ENCODE results near the gene DBR1. TPM values are rescaled to one million over a fixed set of nuclear protein-coding genes. Genes with fewer than 3 reads are reported as not detected.
A peak's percentile ranks its signal among the peaks of the same experiment; 100 is the strongest.

DBR1 gene
- total RNA-seq (9.3 and 11.1 TPM in 2 replicates), polyA plus RNA-seq (11.3 and 14.9 TPM in 2 replicates)

- DNase-seq (ENCODE audit: low read depth in 1 of 2, low spot score in 1 of 2): peak; percentile 84 to 86
- Histone ChIP-seq H3K27me3 (no peaks in the 10 kb centered on the region), H3K4me1 (ENCODE audit: low read depth) (peaks cover 8% of the 10 kb centered on the region), H3K9me3 (ENCODE audit: low read depth) (no peaks in the 10 kb centered on the region), H3K4me3 (peak within 1 kb of the TSS; percentile 81), H3K36me3 (peaks cover 11% of the 10 kb centered on the region), H3K27ac (peak within 1 kb of the TSS; percentile 13)
- no peak for TF ChIP-seq CTCF (IDR thresholded peaks at IDR 0.05; ENCODE audit: low read depth, low read length)
Measured at GRCh38 chr3:138174421-138175131, at the start of gene DBR1. TSS of gene DBR1 (minus strand) at chr3:138174921. CDS start at chr3:138174795, 126 bp downstream.

- no peak for TF ChIP-seq CTCF (IDR thresholded peaks at IDR 0.05; ENCODE audit: low read depth, low read length)
- Histone ChIP-seq H3K27ac (no peak overlapping the region), H3K36me3 (peaks cover 37% of the 10 kb centered on the region), H3K4me1 (ENCODE audit: low read depth) (no peaks in the 10 kb centered on the region), H3K27me3 (no peaks in the 10 kb centered on the region), H3K9me3 (ENCODE audit: low read depth) (no peaks in the 10 kb centered on the region), H3K4me3 (no peak overlapping the region)
- no peak for DNase-seq (ENCODE audit: low read depth in 1 of 2, low spot score in 1 of 2)
Measured at GRCh38 chr3:138222942-138223287, 48.2 kb upstream of the DBR1 start.

GRCh38 chr3:138222131-138222941 is 47.6 kb upstream of the DBR1 start:
- Histone ChIP-seq H3K27ac (no peak overlapping the region), H3K4me1 (ENCODE audit: low read depth) (no peaks in the 10 kb centered on the region), H3K9me3 (ENCODE audit: low read depth) (no peaks in the 10 kb centered on the region), H3K36me3 (peaks cover 37% of the 10 kb centered on the region), H3K27me3 (no peaks in the 10 kb centered on the region), H3K4me3 (no peak overlapping the region)
- TF ChIP-seq CTCF (IDR thresholded peaks at IDR 0.05; ENCODE audit: low read depth, low read length): no peak
- DNase-seq (ENCODE audit: low read depth in 1 of 2, low spot score in 1 of 2): no peak

- Histone ChIP-seq H3K4me1 (ENCODE audit: low read depth) (no peaks in the 10 kb centered on the region), H3K27ac (no peak overlapping the region), H3K4me3 (no peak overlapping the region), H3K36me3 (peaks cover 25% of the 10 kb centered on the region), H3K9me3 (ENCODE audit: low read depth) (no peaks in the 10 kb centered on the region), H3K27me3 (no peaks in the 10 kb centered on the region)
- TF ChIP-seq CTCF (IDR thresholded peaks at IDR 0.05; ENCODE audit: low read depth, low read length): no peak
- DNase-seq (ENCODE audit: low read depth in 1 of 2, low spot score in 1 of 2): no peak
Measured at GRCh38 chr3:138220788-138221187, 46.1 kb upstream of the DBR1 start.

GRCh38 chr3:138220242-138220641 is 45.5 kb upstream of the DBR1 start:
- H3K27me3 ChIP-seq: no peaks in the 10 kb centered on the region
- H3K36me3 ChIP-seq: peaks cover 20% of the 10 kb centered on the region
- no peak overlapping the region for H3K4me3 ChIP-seq
- TF ChIP-seq CTCF (IDR thresholded peaks at IDR 0.05; ENCODE audit: low read depth, low read length): no peak
- H3K27ac ChIP-seq: no peak overlapping the region
- DNase-seq (ENCODE audit: low read depth in 1 of 2, low spot score in 1 of 2): no peak
- no peaks in the 10 kb centered on the region for H3K9me3 ChIP-seq (ENCODE audit: low read depth)
- H3K4me1 ChIP-seq (ENCODE audit: low read depth): no peaks in the 10 kb centered on the region

Data from cardiac muscle cell (in vitro differentiated cells and primary cell).